ENCODE data around the gene TMEM145.
A peak's percentile ranks its signal among the peaks of the same experiment; 100 is the strongest.

Gene TMEM145

GRCh38 chr19:42301646-42302203 is 11.4 kb upstream of the TMEM145 start, which contains the start of gene PRR19:
PRR19 (plus strand) TSS chr19:42302132; CDS start chr19:42309585, 7,453 bp downstream.
- Histone ChIP-seq H3K4me1 (ENCODE audit: control insufficient read depth, insufficient read depth, low read length) (peaks cover 17% of the 10 kb centered on the region), H3K9ac (ENCODE audit: low read length) (peak within 1 kb of the TSS; percentile 89), H3K27ac (ENCODE audit: low read depth, low read length) (peak within 1 kb of the TSS; percentile 57; the same call in 1 of the 2 replicates), H3K27me3 (ENCODE audit: control insufficient read depth, insufficient read depth, low read length) (no peaks in the 10 kb centered on the region), H3K9me3 (ENCODE audit: control insufficient read depth, insufficient read depth, low read depth, low read length) (no peaks in the 10 kb centered on the region), H3K36me3 (ENCODE audit: control insufficient read depth, insufficient read depth, low read length) (peaks cover 12% of the 10 kb centered on the region), H3K4me3 (ENCODE audit: low read depth, low read length) (peak within 1 kb of the TSS; percentile 99)

- H3K27ac ChIP-seq (ENCODE audit: low read depth, low read length) = 0 out of 2 replicates have a peak overlapping the region, but pooled peaks have one; percentile 57
- H3K36me3 ChIP-seq (ENCODE audit: control insufficient read depth, insufficient read depth, low read length) = peaks cover 6% of the 10 kb centered on the region
- peak overlapping the region; percentile 99 for H3K4me3 ChIP-seq (ENCODE audit: low read depth, low read length)
- H3K9ac ChIP-seq (ENCODE audit: low read length) = peak overlapping the region; percentile 57
- no peaks in the 10 kb centered on the region for H3K9me3 ChIP-seq (ENCODE audit: control insufficient read depth, insufficient read depth, low read depth, low read length)
- no peaks in the 10 kb centered on the region for H3K27me3 ChIP-seq (ENCODE audit: control insufficient read depth, insufficient read depth, low read length)
- peaks cover 17% of the 10 kb centered on the region for H3K4me1 ChIP-seq (ENCODE audit: control insufficient read depth, insufficient read depth, low read length)
Measured at GRCh38 chr19:42303101-42303464, 10.0 kb upstream of the TMEM145 start.

- H3K4me1 ChIP-seq (ENCODE audit: control insufficient read depth, insufficient read depth, low read length) = peaks cover 17% of the 10 kb centered on the region
- no peaks in the 10 kb centered on the region for H3K9me3 ChIP-seq (ENCODE audit: control insufficient read depth, insufficient read depth, low read depth, low read length)
- no peaks in the 10 kb centered on the region for H3K27me3 ChIP-seq (ENCODE audit: control insufficient read depth, insufficient read depth, low read length)
- no peak overlapping the region for H3K9ac ChIP-seq (ENCODE audit: low read length)
- H3K4me3 ChIP-seq (ENCODE audit: low read depth, low read length) = no peak overlapping the region
- peaks cover 6% of the 10 kb centered on the region for H3K36me3 ChIP-seq (ENCODE audit: control insufficient read depth, insufficient read depth, low read length)
- no peak overlapping the region for H3K27ac ChIP-seq (ENCODE audit: low read depth, low read length)
Measured at GRCh38 chr19:42303876-42304275, 9.2 kb upstream of the TMEM145 start.

GRCh38 chr19:42306646-42307045 is 6.5 kb upstream of the TMEM145 start:
- H3K9ac ChIP-seq (ENCODE audit: low read length) = no peak overlapping the region
- H3K27ac ChIP-seq (ENCODE audit: low read depth, low read length) = no peak overlapping the region
- no peaks in the 10 kb centered on the region for H3K27me3 ChIP-seq (ENCODE audit: control insufficient read depth, insufficient read depth, low read length)
- no peaks in the 10 kb centered on the region for H3K36me3 ChIP-seq (ENCODE audit: control insufficient read depth, insufficient read depth, low read length)
- peaks cover 12% of the 10 kb centered on the region for H3K4me1 ChIP-seq (ENCODE audit: control insufficient read depth, insufficient read depth, low read length)
- H3K4me3 ChIP-seq (ENCODE audit: low read depth, low read length) = no peak overlapping the region
- H3K9me3 ChIP-seq (ENCODE audit: control insufficient read depth, insufficient read depth, low read depth, low read length) = no peaks in the 10 kb centered on the region

GRCh38 chr19:42309686-42310085 is 3.4 kb upstream of the TMEM145 start:
- Histone ChIP-seq H3K36me3 (ENCODE audit: control insufficient read depth, insufficient read depth, low read length) (no peaks in the 10 kb centered on the region), H3K4me3 (ENCODE audit: low read depth, low read length) (no peak overlapping the region), H3K9ac (ENCODE audit: low read length) (no peak overlapping the region), H3K9me3 (ENCODE audit: control insufficient read depth, insufficient read depth, low read depth, low read length) (no peaks in the 10 kb centered on the region), H3K27ac (ENCODE audit: low read depth, low read length) (no peak overlapping the region), H3K4me1 (ENCODE audit: control insufficient read depth, insufficient read depth, low read length) (no peaks in the 10 kb centered on the region), H3K27me3 (ENCODE audit: control insufficient read depth, insufficient read depth, low read length) (peaks cover 25% of the 10 kb centered on the region)

GRCh38 chr19:42311657-42312056 is 1.5 kb upstream of the TMEM145 start:
- H3K36me3 ChIP-seq (ENCODE audit: control insufficient read depth, insufficient read depth, low read length) = no peaks in the 10 kb centered on the region
- no peaks in the 10 kb centered on the region for H3K9me3 ChIP-seq (ENCODE audit: control insufficient read depth, insufficient read depth, low read depth, low read length)
- no peak overlapping the region for H3K9ac ChIP-seq (ENCODE audit: low read length)
- peaks cover 33% of the 10 kb centered on the region for H3K27me3 ChIP-seq (ENCODE audit: control insufficient read depth, insufficient read depth, low read length)
- H3K4me3 ChIP-seq (ENCODE audit: low read depth, low read length) = no peak overlapping the region
- H3K4me1 ChIP-seq (ENCODE audit: control insufficient read depth, insufficient read depth, low read length) = no peaks in the 10 kb centered on the region
- no peak overlapping the region for H3K27ac ChIP-seq (ENCODE audit: low read depth, low read length)

GRCh38 chr19:42312370-42312769 is 739 bp upstream of the TMEM145 start:
- no peaks in the 10 kb centered on the region for H3K36me3 ChIP-seq (ENCODE audit: control insufficient read depth, insufficient read depth, low read length)
- H3K9ac ChIP-seq (ENCODE audit: low read length) = no peak overlapping the region
- no peaks in the 10 kb centered on the region for H3K4me1 ChIP-seq (ENCODE audit: control insufficient read depth, insufficient read depth, low read length)
- H3K4me3 ChIP-seq (ENCODE audit: low read depth, low read length) = no peak overlapping the region
- H3K9me3 ChIP-seq (ENCODE audit: control insufficient read depth, insufficient read depth, low read depth, low read length) = no peaks in the 10 kb centered on the region
- peaks cover 40% of the 10 kb centered on the region for H3K27me3 ChIP-seq (ENCODE audit: control insufficient read depth, insufficient read depth, low read length)
- no peak overlapping the region for H3K27ac ChIP-seq (ENCODE audit: low read depth, low read length)

GRCh38 chr19:42313840-42314755 is 989 bp downstream of the TMEM145 start:
- Histone ChIP-seq H3K4me1 (ENCODE audit: control insufficient read depth, insufficient read depth, low read length) (no peaks in the 10 kb centered on the region), H3K4me3 (ENCODE audit: low read depth, low read length) (peak overlapping the region; percentile 84), H3K27ac (ENCODE audit: low read depth, low read length) (no peak overlapping the region), H3K9me3 (ENCODE audit: control insufficient read depth, insufficient read depth, low read depth, low read length) (no peaks in the 10 kb centered on the region), H3K27me3 (ENCODE audit: control insufficient read depth, insufficient read depth, low read length) (peaks cover 46% of the 10 kb centered on the region), H3K36me3 (ENCODE audit: control insufficient read depth, insufficient read depth, low read length) (no peaks in the 10 kb centered on the region), H3K9ac (ENCODE audit: low read length) (no peak overlapping the region)

- Histone ChIP-seq H3K4me1 (ENCODE audit: control insufficient read depth, insufficient read depth, low read length) (no peaks in the 10 kb centered on the region), H3K9ac (ENCODE audit: low read length) (no peak overlapping the region), H3K36me3 (ENCODE audit: control insufficient read depth, insufficient read depth, low read length) (no peaks in the 10 kb centered on the region), H3K27me3 (ENCODE audit: control insufficient read depth, insufficient read depth, low read length) (peaks cover 49% of the 10 kb centered on the region), H3K27ac (ENCODE audit: low read depth, low read length) (no peak overlapping the region), H3K4me3 (ENCODE audit: low read depth, low read length) (no peak overlapping the region), H3K9me3 (ENCODE audit: control insufficient read depth, insufficient read depth, low read depth, low read length) (no peaks in the 10 kb centered on the region)
Measured at GRCh38 chr19:42315024-42315423, 1.9 kb downstream of the TMEM145 start.

- Histone ChIP-seq H3K4me3 (ENCODE audit: low read depth, low read length) (no peak overlapping the region), H3K4me1 (ENCODE audit: control insufficient read depth, insufficient read depth, low read length) (no peaks in the 10 kb centered on the region), H3K9ac (ENCODE audit: low read length) (no peak overlapping the region), H3K27ac (ENCODE audit: low read depth, low read length) (no peak overlapping the region), H3K27me3 (ENCODE audit: control insufficient read depth, insufficient read depth, low read length) (peaks cover 62% of the 10 kb centered on the region), H3K36me3 (ENCODE audit: control insufficient read depth, insufficient read depth, low read length) (no peaks in the 10 kb centered on the region), H3K9me3 (ENCODE audit: control insufficient read depth, insufficient read depth, low read depth, low read length) (no peaks in the 10 kb centered on the region)
Measured at GRCh38 chr19:42316223-42317211, 3.4 kb downstream of the TMEM145 start.
